Measurements from ENCODE around the gene RBMS1. TPM values are rescaled to one million over a fixed set of nuclear protein-coding genes. Genes with fewer than 3 reads are reported as not detected.

The RBMS1 gene
- polyA plus RNA-seq, 2 of the 4 experiments (the other 2 are of a cell fraction), result 51.9 to 108 TPM

- Histone ChIP-seq H3K27ac (0 out of 6 replicates have a peak overlapping the region, but pooled peaks of 1 of the 2 experiments have one; percentile 19), H3K4me1 (peaks cover 46% of the 10 kb centered on the region), H3K9me3 (peaks cover 8% of the 10 kb centered on the region; the same call in 2 of the 3 replicates), H3K4me2 (no peak overlapping the region), H3K4me3 (no peak overlapping the region)
- ATAC-seq, result no peak
- FAIRE-seq, result no peak
- POLR2A ChIA-PET, result no interaction called here
- no peak for DNase-seq (ENCODE audit: low read depth in 1 of 2, low spot score in 1 of 2)
- TF ChIP-seq SMC3 (IDR thresholded peaks at IDR 0.05) (no peak), NPAS2 (CRISPR knock-in tag; IDR thresholded peaks at IDR 0.05; ENCODE audit: borderline replicate concordance) (no peak), CBX8 (IDR thresholded peaks at IDR 0.05) (no peak), ZFP36 (IDR thresholded peaks at IDR 0.05; ENCODE audit: borderline replicate concordance, partially characterized antibody) (no peak), HEYL (CRISPR knock-in tag; IDR thresholded peaks at IDR 0.05) (no peak), RARB (CRISPR knock-in tag; IDR thresholded peaks at IDR 0.05) (no peak), FOSL2 (IDR thresholded peaks at IDR 0.05) (no peak), FOSL2 (CRISPR knock-in tag; IDR thresholded peaks at IDR 0.05) (no peak), EHF (CRISPR knock-in tag; IDR thresholded peaks at IDR 0.05) (no peak), KDM5A (IDR thresholded peaks at IDR 0.05) (no peak), ESRRA (IDR thresholded peaks at IDR 0.05; ENCODE audit: borderline replicate concordance, low read length) (no peak), RAD21 (conservative IDR thresholded peaks at IDR 0.05 in 1 of 2, IDR thresholded peaks at IDR 0.05 in 1 of 2) (no peak)
- CTCF ChIA-PET, result interaction anchor here (0.8 to 2.4 kb wide), 9 partner anchors 15 to 540 kb away, joined by 3 to 15 read pairs (median 3); no protein-coding TSS in a partner anchor
Measured at GRCh38 chr2:160430001-160430344, 63.6 kb downstream of the RBMS1 start.

GRCh38 chr2:160429248-160430000 lies 64.2 kb downstream of the RBMS1 start:
- Histone ChIP-seq H3K4me1 (peaks cover 41% of the 10 kb centered on the region), H3K4me2 (no peak overlapping the region), H3K9me3 (peaks cover 8% of the 10 kb centered on the region; the same call in 2 of the 3 replicates), H3K4me3 (no peak overlapping the region), H3K27ac (0 out of 6 replicates have a peak overlapping the region, but pooled peaks of 1 of the 2 experiments have one; percentile 19)
- ATAC-seq, result peak; percentile 62 to 67; a peak in 3 of 6 replicates
- 75% methylated on average over 1 of the region's 1 CpG for WGBS (ENCODE audit: missing lambda C conversion rate)
- ChIA-PET POLR2A (no interaction called here), CTCF (interaction anchor here (0.6 to 2.4 kb wide), 15 partner anchors 9 to 540 kb away, joined by 3 to 15 read pairs (median 3); no protein-coding TSS in a partner anchor)
- DNase-seq (ENCODE audit: low read depth in 1 of 2, low spot score in 1 of 2), result peak in 1 of 2 experiments; percentile 69
- peak; percentile 51 for FAIRE-seq
- peak; percentile 45 to 49; a peak in 4 of 5 replicates for TF ChIP-seq RAD21 (conservative IDR thresholded peaks at IDR 0.05 in 1 of 2, IDR thresholded peaks at IDR 0.05 in 1 of 2)
- TF ChIP-seq CTCF (IDR thresholded peaks at IDR 0.05), result peak; percentile 48
- no peak for TF ChIP-seq BCL3 (IDR thresholded peaks at IDR 0.05)
- TF ChIP-seq SMC3 (IDR thresholded peaks at IDR 0.05), result peak; percentile 39; the same call in 2 of the 3 replicates
- TF ChIP-seq EHF (CRISPR knock-in tag; IDR thresholded peaks at IDR 0.05), result no peak

- Histone ChIP-seq H3K9me3 (peaks cover 8% of the 10 kb centered on the region; the same call in 2 of the 3 replicates), H3K4me3 (no peak overlapping the region), H3K27ac (no peak overlapping the region), H3K4me2 (no peak overlapping the region; the same call in 2 of the 3 replicates), H3K4me1 (peaks cover 31% of the 10 kb centered on the region)
- FAIRE-seq (no peak), ATAC-seq (no peak), DNase-seq (ENCODE audit: low read depth in 1 of 2, low spot score in 1 of 2) (no peak)
- POLR2A ChIA-PET, result no interaction called here
- TF ChIP-seq FOSL2 (IDR thresholded peaks at IDR 0.05) (no peak), FOSL2 (CRISPR knock-in tag; IDR thresholded peaks at IDR 0.05) (no peak), REST (IDR thresholded peaks at IDR 0.05) (no peak), MAFK (IDR thresholded peaks at IDR 0.05; ENCODE audit: partially characterized antibody) (no peak), BCL3 (IDR thresholded peaks at IDR 0.05) (no peak)
- CTCF ChIA-PET, result interaction anchor here (1.0 to 2.4 kb wide), 7 partner anchors 8 to 636 kb away, joined by 3 to 15 read pairs (median 3); no protein-coding TSS in a partner anchor
- 93% methylated on average over 4 of the region's 4 CpGs for WGBS (ENCODE audit: missing lambda C conversion rate)
Measured at GRCh38 chr2:160428405-160428763, 65.2 kb downstream of the RBMS1 start.
